GM12801 (cell line): Measurements from ENCODE around the gene ULBP2.

Source experiments
- TF ChIP-seq, protein P1 (sequence below): IDR thresholded peaks from one replicate; pipeline ENCODE4 v1.5.1; 2011; ENCODE audit warnings: control low read depth; ENCODE audit not compliant: insufficient read length; ENCODE audit errors: extremely low read depth

ULBP2 gene

DNA sequence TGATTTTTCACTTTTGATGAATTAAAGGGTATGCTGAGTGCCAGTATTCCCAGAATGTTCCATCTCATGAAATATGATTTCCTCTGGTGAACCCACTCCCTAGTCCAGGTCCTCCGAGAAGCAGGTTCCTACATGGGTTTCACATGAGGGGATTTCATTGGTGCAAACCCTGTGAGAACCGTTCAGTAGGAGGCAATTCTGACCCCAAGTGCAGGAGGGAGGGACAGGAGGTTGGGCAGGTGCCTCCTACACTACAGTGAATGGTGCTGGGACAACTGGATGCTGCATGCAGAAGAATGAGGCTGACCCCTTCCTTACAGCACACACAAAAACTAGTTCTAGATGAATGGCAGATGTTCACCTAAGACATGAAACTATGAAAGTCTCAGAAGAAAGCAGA, 5.1 kb upstream of the ULBP2 start:
- TF ChIP-seq, protein P1, sequence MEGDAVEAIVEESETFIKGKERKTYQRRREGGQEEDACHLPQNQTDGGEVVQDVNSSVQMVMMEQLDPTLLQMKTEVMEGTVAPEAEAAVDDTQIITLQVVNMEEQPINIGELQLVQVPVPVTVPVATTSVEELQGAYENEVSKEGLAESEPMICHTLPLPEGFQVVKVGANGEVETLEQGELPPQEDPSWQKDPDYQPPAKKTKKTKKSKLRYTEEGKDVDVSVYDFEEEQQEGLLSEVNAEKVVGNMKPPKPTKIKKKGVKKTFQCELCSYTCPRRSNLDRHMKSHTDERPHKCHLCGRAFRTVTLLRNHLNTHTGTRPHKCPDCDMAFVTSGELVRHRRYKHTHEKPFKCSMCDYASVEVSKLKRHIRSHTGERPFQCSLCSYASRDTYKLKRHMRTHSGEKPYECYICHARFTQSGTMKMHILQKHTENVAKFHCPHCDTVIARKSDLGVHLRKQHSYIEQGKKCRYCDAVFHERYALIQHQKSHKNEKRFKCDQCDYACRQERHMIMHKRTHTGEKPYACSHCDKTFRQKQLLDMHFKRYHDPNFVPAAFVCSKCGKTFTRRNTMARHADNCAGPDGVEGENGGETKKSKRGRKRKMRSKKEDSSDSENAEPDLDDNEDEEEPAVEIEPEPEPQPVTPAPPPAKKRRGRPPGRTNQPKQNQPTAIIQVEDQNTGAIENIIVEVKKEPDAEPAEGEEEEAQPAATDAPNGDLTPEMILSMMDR = no peak

DNA sequence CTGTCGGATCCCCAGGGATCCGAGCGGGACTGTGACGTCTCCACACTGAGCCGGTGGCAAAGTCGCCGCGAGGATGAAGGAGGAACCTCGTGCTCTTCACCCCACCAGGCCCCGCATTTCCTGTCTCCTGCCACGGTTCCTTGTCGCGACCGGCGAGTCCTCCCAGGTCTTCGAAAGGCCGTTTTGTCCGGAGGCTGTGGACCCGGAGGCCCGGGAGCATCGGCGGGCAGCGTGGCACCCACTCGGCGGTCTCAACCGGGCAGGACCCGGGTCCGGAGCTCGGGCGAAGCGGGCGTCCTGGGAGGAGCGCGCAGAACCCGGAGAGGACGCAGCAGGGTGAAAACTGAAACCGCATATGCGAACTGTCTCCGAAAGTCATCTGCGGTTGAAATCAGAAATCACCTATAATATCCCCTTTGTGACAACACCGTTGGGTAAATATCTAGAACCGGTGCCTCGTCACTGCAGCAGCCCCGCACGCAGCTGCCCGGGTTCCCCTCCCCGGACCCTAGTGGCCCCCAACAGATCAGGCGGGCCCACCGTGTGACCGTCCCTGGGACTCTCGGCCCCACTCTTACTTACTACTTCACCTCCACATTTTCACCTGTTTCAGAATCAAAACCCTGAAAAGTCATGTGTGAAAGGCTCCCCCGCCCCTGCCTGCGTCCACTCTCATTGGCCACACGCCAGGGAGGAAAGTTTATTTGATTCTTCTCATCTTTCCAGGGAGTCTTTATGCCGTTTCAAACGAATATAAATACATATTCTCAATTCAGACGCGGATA, 3.1 kb upstream of the ULBP2 start:
- TF ChIP-seq, protein P1 = no peak

DNA sequence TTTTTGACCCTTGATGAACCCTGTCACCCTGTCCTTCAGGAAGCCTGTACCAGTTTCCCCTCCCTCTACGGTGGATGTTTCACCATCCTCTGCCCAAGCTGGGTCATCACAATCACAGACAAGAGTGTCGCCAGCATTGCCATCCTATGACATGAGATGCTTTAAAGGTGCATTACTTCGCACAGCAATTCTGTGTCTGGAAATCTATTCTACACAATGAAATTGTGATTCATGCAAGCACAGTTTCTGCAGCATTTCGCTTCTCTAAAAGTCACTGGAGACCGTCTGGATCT, 2.5 kb upstream of the ULBP2 start:
- TF ChIP-seq, protein P1 = no peak

DNA sequence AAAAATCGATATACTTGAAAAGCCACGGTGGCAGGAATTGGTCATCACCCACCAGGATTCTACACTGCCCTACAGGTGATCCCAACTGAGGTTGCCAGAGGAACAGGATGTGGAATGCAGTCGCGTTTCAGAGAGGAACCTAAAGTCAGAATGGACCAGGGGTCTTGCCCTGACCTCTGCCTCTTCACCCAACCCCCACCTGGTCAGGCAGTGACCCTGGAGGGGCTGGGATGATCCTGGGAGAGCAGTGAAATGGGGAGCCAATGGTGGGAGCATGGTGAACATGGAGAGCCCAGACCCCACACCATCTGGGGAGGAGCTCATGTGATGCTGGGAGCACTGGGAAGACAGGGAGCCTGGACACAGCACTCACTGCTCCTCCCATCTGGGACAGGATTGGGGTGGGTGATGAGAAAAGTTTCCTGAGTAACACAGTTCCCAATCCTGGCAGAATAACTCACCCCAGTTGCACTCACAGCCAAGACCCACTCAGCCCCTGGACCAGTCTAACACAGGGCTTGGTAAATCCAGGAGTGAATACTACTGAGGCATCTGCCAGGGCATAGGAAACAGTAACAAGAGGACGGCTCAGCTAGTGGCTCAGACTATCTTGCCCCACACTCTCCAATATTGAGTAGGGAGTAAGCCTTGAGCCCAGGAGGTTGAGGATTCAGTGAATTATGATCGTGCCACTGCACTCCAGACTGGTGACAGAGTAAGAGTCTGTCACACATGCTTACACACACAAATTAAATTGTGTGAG, 1.7 kb upstream of the ULBP2 start:
- TF ChIP-seq, protein P1 = no peak

DNA sequence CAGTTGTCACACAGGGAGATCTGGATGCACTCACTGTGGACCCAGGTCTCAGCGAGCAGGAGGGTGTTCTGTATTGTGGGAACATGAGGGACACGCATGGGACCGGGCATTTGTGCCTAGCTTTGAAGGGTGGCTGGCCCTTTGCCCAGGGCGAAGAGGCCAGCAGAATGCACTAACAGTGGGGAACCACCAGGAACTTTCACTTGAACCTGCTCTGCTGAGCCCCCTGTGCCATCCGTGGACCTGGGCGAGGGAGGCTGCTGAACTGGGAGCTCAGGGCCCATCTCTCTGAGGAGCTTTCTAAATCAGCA, 1.2 kb upstream of the ULBP2 start:
- TF ChIP-seq, protein P1 = no peak

DNA sequence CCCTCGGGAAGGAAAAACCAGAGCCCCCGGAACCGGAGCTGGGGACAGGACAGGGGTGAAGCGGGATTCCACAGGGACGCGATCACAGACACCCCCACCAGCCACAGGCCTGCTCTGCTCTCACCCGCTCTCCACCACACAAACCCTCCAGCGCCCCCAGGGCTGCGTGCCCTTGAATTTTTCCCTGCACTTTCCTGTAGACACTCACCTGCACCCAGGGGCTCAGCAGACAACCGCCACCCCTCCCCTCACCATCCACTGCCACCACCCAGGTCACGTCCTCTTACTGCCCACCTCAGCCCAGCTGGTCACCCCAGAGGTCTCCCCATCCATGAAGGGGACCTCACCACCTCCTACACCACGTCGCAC, 631 bp downstream of the ULBP2 start:
- TF ChIP-seq, protein P1 = no peak

DNA sequence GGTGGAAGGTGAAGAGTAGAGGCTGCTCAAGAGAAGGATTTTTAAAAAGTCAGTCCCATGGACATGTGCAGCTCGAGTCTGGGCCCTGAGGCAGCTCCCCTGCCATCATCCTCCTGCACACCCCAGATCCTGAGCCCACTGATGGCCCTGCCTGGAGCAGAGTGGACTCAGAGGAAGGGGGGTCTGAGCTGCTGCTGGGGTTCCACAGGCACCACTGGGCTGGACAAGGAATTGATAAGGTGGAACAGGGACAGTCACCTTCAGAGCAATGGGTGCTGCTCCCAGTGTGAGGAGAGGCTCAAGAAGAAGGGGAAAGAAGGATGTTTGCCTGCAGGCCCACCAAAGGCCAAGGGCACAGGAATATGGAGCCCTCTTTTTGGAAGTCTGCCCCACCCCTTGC, 6.2 kb downstream of the ULBP2 start:
- TF ChIP-seq, protein P1 = no peak

DNA sequence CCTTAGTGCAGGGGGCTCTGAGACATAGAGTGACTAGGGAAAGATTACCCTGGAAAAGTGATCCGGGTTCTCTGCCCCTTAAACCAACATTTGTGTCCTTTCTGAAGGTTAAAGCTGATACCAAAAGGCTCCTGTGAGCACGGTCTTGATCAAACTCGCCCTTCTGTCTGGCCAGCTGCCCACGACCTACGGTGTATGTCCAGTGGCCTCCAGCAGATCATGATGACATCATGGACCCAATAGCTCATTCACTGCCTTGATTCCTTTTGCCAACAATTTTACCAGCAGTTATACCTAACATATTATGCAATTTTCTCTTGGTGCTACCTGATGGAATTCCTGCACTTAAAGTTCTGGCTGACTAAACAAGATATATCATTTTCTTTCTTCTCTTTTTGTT, 6.8 kb downstream of the ULBP2 start:
- TF ChIP-seq, protein P1 = no peak
